BJ (cell line): ENCODE data around the gene ST3GAL3. TPM values are rescaled to one million over a fixed set of nuclear protein-coding genes. Genes with fewer than 3 reads are reported as not detected.

Source experiments
- CTCF ChIA-PET: fragments of 350-600 bp; formaldehyde crosslinking; extraction: SDS; loops from one replicate; lab custom pipeline; 2021; ENCODE audit warnings: antibody characterized with exemption, inconsistent platforms; lab: Yijun Ruan, JAX
- POLR2A ChIA-PET: fragments of 300-600 bp; sonication (Branson Sonifier 250); formaldehyde crosslinking; extraction: SDS; loops from one replicate; lab custom pipeline; 2021; ENCODE audit warnings: antibody characterized with exemption; lab: Charles Lee
- DNase-seq: peaks from one replicate; pipeline ENCODE4 v3.0.0-alpha.2; 2011; ENCODE audit warnings: low read depth
- H3K27me3 ChIP-seq: 2 replicates; pipeline ENCODE4 v1.6.0; 2011; ENCODE audit warnings: low read length; ENCODE audit not compliant: control insufficient read depth, insufficient read depth
- H3K36me3 ChIP-seq: 2 replicates; pipeline ENCODE4 v1.5.1; 2011; ENCODE audit warnings: low read length; ENCODE audit not compliant: control insufficient read depth, insufficient read depth
- H3K4me3 ChIP-seq: 2 replicates; pipeline ENCODE4 v1.5.1; 2011; ENCODE audit warnings: low read depth, mild to moderate bottlenecking, control low read depth, low read length
- polyA plus RNA-seq: library from polyadenylated mRNA; depleted of rRNA; stranded (reverse); fragments of >200 nt; gene quantifications from 2 replicates; pipeline ENCODE4 v1.2.3, GENCODE V29; 2011
- TF ChIP-seq, protein P1 (sequence below): IDR thresholded peaks from 2 replicates; pipeline ENCODE4 v1.5.1; 2011; ENCODE audit warnings: low read depth, mild to moderate bottlenecking, control low read depth, inconsistent platforms, low read length, moderate library complexity; ENCODE audit not compliant: insufficient read depth

The ST3GAL3 gene
- polyA plus RNA-seq, 1 experiment = 24.2 TPM

DNA sequence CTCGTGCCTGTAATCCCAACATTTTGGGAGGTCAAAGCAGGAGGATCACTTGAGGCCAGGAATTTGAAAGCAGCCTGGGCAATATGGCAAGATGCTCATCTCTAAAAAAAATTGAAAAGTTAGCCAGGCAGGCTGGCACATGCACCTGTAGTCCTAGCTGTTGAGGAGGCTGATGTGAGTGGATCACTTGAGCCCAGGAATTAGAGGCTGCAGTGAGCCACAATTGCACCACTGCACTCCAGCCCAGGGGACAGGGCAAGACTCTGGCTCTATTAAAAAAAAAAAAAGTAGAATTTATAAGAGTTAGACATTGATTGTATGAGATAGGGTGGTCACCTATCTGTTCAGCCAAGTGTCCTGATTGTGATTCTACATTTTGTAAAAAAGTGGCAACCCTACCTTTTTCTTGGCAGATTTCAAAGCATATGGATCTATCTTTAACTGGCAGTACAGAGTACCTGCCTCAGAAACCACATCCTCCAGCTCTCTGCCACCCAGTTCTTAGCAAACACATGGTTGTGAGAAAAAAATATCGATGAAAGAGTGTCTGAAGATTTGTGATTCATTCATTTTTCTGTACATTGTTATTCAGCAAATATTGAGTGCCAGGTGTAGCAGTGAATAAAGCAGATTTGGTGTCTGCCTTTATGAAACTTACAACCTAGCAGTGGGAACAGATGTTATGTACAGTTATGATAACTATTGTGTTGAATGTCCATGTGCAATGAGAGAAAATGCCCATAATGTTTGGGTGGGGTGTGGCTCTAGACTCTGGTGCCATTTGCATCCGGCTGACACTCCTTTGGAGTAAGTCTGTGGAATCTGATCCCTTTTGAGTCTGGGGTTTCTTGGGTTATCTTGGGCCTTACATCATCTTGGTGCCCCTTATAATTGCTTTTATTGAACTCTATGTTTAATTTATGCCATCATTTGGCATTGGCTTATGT, 82.5 kb downstream of the ST3GAL3 start:
- ChIA-PET CTCF (interaction anchor here (1.0 to 1.6 kb wide), 2 partner anchors 13 to 15 kb away, joined by 3 to 4 read pairs; no protein-coding TSS in a partner anchor), POLR2A (no interaction called here)
- Histone ChIP-seq H3K36me3 (peaks cover 2% of the 10 kb centered on the region), H3K27me3 (no peaks in the 10 kb centered on the region), H3K4me3 (no peak overlapping the region)
- DNase-seq = no peak
- TF ChIP-seq, protein P1, sequence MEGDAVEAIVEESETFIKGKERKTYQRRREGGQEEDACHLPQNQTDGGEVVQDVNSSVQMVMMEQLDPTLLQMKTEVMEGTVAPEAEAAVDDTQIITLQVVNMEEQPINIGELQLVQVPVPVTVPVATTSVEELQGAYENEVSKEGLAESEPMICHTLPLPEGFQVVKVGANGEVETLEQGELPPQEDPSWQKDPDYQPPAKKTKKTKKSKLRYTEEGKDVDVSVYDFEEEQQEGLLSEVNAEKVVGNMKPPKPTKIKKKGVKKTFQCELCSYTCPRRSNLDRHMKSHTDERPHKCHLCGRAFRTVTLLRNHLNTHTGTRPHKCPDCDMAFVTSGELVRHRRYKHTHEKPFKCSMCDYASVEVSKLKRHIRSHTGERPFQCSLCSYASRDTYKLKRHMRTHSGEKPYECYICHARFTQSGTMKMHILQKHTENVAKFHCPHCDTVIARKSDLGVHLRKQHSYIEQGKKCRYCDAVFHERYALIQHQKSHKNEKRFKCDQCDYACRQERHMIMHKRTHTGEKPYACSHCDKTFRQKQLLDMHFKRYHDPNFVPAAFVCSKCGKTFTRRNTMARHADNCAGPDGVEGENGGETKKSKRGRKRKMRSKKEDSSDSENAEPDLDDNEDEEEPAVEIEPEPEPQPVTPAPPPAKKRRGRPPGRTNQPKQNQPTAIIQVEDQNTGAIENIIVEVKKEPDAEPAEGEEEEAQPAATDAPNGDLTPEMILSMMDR = no peak

GRCh38 chr1:43791243-43791642, 83.9 kb downstream of the ST3GAL3 start:
- Histone ChIP-seq H3K4me3 (no peak overlapping the region), H3K36me3 (peaks cover 2% of the 10 kb centered on the region), H3K27me3 (no peaks in the 10 kb centered on the region)
- TF ChIP-seq, protein P1 = no peak
- ChIA-PET CTCF (no interaction called here), POLR2A (no interaction called here)
- DNase-seq = no peak

GRCh38 chr1:43796111-43796581, 88.8 kb downstream of the ST3GAL3 start:
- H3K4me3 ChIP-seq = no peak overlapping the region
- no peaks in the 10 kb centered on the region for H3K27me3 ChIP-seq
- H3K36me3 ChIP-seq = peaks cover 2% of the 10 kb centered on the region
- no peak for DNase-seq
- ChIA-PET POLR2A (no interaction called here), CTCF (interaction anchor here (1.2 to 3.8 kb wide), 2 partner anchors 10 to 138 kb away, joined by 3 to 14 read pairs; no protein-coding TSS in a partner anchor)
- TF ChIP-seq, protein P1 = no peak

DNA sequence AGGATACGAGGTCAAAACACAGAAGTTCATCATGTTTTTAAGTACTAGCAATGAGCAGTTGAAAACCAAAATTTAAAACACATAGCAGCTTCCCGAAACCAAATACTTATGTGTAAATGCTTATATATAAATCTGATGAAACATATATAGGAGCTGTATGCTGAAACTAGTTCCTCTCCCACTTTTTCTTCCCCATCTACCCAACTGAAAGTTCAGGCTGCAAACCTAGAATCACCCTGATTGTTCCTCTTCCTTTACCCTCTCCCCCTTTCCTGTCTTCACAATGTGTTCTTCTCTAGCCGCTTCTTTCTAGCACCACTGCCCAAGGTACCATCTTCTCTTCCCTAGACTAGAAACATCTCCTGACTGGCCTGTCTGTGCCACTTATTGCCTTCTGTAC, 90.6 kb downstream of the ST3GAL3 start:
- no peak for DNase-seq
- no peaks in the 10 kb centered on the region for H3K27me3 ChIP-seq
- H3K36me3 ChIP-seq = no peaks in the 10 kb centered on the region; the same call in 1 of the 2 replicates
- POLR2A ChIA-PET = no interaction called here
- no peak overlapping the region for H3K4me3 ChIP-seq
- TF ChIP-seq, protein P1 = no peak
- CTCF ChIA-PET = interaction anchor here (3.8 kb wide), 1 partner anchor 137 kb away, joined by 14 read pairs; no protein-coding TSS in a partner anchor
